Fibroblast of upper back skin (primary cell): ENCODE data around the gene SKIC8.
A peak's percentile ranks its signal among the peaks of the same experiment; 100 is the strongest.
"Not testable (repeated sequence)": the region's sequence is repeated elsewhere in the genome, so short reads cannot be mapped to it uniquely, and the experiment has no call there.

Experiments
- DNase-seq: peaks from one replicate; pipeline ENCODE4 v3.0.0-alpha.2; 2013

SKIC8 gene

DNA sequence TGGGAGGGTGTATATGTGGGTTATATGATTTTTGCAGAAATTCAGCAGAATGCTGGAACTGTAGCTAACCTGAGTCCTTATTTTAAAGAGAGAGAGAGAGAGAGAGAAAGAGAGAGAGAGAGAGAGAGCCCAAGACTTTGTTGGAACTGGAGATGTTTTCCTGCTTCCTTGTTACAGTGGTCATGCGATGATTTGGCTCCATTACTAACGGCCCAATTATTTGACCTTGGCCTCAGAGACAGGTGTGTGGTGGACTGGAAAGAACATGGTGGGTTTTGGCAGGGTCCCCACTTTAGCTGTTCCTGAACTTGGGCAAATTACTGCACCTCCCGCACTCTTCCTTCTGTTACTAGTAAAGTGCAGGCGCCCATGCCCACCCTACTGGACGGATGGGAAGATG, 50.3 kb downstream of the SKIC8 start:
- DNase-seq = no peak

DNA sequence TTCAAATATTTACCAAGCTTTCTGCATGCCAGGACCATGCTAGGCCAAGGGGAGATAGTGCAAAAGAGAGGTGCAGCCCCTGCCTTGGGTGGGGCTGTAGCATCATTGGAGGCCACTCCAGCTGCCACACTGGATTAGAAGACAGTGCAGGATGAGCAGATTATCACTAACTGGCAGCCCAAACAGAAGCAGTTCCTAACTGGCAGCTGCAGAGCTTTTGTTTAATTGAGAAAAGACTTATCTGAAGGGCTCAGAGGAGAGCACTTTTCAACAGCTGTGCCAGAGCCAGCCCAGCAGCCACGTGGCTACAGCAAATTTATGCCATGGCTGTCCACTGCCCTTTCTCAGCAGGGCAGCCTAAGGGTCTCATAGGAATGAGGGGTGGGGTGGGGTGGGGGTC, 51.5 kb downstream of the SKIC8 start:
- no peak for DNase-seq

DNA sequence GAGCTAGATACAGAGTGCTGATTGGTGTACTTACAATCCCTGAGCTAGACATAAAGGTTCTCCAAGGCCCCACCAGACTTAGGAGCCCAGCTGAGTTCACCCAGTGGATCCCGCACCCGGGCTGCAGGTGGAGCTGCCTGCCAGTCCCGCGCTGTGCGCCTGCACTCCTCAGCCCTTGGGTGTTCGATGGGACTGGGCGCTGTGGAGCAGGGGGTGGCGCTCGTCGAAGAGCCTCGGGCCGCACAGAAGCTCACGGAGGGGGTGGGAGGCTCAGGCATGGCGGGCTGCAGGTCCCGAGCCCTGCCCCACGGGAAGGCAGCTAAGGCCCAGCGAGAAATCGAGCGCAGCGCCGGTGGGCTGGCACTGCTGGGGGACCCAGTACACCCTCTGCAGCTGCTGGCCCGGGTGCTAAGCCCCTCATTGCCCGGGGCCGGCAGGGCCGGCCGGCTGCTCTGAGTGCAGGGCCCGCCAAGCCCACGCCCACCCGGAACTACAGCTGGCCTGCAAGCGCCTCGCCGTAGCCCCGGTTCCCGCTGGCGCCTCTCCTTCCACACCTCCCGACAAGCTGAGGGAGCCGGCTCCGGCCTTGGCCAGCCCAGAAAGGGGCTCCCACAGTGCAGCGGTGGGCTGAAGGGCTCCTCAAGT, 53.3 kb downstream of the SKIC8 start:
- DNase-seq = not testable (repeated sequence)

DNA sequence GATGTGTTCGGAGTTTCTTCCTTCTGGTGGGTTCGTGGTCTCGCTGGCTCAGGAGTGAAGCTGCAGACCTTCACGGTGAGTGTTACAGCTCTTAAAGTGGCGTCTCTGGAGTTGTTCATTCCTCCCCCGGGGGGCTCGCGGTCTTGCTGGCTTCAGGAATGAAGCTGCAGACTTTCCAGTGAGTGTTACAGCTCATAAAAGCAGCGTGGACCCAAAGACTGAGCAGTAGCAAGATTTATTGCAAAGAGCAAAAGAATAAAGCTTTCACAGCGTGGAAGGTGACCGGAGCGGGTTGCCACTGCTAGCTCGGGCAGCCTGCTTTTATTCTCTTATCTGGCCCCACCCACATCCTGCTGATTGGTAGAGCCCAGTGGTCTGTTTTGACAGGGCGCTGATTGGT, 54.0 kb downstream of the SKIC8 start:
- not testable (repeated sequence) for DNase-seq

DNA sequence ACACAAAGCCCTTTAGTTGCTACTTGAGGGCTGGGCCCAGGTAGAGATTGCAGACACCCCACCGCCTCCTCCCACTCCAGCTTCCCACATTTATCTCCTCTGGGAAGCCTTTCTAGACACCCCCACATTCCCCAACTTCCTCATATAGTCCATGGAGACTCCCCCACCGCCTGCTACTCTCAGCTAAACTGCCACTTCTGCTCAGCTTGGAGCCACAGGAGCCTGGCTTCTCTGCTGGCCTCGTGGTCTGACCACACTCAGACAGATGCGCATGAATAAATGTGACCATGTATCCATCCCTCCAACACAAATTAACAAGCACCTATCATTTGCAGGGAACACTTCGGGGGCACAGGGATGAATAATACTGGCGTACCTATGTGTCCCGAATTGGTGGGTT, 54.5 kb downstream of the SKIC8 start:
- DNase-seq = no peak

DNA sequence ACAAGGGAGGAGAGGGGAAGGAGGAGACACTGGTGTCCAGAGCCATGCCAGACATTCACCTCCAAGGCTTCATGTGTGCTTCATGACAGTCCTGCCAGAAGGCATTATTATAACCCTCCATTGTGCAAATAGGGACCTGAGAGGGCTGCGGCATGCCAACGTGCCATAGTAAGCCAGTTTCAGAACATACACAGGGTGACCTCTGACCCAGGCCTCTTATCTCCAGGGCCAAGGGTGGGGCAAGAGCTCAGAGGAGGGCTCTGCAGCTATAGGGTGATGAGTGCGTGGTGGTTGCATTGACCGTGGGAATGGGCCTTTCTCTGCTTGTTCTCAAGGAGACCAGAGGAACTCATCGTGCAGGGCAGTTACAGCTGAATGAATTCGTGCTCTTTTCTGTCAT, 55.3 kb downstream of the SKIC8 start:
- DNase-seq = no peak

DNA sequence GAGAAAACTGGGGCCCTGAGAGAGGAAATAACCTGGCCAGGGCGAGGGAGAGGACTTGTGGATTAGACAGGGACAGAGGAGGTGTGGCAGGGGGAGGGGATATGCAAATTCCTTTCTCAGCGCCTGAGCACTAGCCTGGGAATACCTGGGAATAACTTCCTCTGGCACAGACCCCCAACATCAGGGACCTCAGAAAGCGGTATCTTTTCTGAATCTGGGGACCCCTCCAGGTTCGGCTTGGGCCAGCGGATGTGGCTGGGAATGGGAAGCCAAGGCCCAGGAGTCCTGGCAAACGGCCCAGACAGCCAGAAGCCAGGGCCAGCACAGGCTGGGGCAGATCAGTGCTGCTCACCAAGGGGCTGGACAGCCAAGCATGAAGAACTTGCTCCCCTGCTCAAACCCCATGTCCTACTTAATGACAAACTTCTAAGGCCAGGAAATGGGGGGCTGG, 55.9 kb downstream of the SKIC8 start:
- peak; percentile 32 for DNase-seq

DNA sequence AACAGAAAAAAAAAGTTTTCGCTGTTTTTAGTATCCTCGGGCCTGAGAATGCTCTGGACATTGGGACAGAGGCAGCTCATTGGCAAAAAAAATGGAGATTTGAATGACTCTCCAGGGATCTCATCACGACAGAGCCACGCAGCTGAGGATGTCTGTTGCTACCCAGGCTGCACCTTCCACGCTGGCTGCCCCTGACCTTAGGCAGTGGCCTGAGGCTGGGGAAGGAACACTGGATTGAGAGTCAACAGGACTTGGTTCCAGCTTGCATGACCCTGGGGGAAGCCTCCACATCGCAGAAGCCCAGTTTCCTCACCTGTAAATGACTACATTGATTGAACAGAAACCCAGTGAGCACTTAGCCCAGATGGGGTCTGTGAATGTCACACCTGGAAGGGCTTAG, 56.4 kb downstream of the SKIC8 start:
- no peak for DNase-seq

DNA sequence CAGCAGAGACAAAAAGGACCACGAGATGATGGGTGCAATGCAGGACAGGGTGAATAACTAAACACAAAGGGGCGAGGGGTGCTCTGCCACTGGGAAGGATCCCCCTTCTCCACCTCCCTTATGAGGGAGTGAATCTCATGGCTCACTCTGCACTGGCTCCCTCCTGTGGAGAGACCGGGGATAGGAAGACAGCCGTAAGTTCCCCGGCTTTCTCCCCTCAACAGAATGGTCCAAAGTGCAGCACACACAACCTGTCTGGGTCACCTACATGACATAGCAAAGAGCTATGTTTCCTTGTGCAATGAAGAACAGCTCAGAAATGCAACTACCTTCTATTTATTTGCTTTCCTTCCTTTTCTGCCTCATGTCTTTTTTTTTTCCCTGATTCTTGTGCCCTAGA, 57.3 kb downstream of the SKIC8 start:
- no peak for DNase-seq

DNA sequence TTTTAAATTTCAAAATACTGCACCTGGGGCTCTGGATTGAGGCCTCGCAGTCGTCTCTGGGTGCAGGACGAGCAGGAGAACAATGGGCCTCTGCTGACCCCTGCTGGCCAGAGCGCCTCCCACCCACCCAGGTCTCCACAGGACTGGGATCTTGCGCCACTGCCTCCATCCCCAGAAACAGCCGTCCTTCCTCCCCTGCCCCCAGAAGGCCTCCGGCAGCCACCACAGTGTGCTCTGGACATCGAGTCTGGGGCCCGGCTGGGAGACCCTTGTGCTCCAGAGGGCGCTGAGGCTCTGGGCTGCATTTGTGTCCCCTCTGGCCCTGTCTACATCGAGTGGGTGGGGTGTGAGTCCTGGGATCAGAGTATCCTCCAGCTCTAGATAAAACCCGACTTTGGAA, 58.4 kb downstream of the SKIC8 start:
- peak; percentile 59 for DNase-seq

DNA sequence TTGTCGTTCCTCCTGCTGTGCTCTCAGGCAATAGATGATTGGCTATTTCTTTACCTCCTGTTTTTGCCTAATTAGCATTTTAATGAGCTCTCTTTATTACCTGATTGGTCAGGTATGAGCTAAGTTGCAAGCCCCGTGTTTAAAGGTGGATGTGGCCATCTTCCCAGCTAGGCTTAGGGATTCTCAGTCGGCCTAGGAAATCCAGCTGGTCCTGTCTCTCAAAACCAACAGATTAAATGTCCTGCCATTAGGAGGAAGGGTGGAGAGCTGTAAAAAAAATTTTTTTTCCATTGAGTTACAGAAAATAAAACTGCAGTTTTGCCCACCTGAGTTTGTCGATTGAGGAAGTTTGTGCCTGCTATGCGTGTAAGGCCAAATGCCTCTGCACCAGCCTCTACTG, 59.6 kb downstream of the SKIC8 start:
- no peak for DNase-seq

DNA sequence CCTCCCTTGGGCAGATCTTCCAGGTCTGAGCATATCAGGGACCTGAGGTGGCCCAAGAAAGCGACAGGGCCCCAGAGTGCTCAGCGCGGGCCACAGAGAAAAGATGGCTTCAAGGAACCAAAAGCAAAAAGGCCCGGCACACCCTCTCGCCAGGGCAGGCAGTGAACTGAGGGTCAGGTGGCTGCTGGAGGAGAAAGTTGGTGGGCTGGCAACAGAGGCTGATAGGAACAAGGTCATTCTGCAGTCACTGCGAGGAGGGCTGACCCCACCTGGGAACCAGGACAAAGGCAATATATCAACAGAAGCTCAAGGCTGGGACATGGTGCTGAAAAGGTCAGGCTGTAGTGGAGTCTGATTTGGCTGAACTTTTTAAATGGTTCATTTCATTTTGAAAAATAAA, 62.3 kb downstream of the SKIC8 start:
- no peak for DNase-seq

DNA sequence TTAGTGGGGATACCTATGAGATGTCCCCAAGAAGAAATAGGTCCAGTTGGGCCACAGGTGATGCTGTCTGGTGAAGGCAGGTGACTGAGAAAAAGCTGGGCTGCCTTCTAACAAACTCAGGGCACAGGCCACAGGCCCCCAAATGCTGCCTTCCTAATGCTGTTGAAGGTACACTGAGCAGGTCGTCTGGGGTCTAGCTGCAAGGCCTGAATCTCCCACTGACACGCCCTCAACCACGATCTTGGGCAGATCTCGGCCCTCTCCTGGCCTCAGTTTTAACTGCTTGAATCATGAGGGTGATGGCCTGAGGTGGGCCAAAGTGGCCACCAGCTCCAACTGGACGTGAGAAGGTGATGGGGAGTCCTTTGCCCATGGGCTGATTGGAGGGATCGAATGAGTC, 62.9 kb downstream of the SKIC8 start:
- no peak for DNase-seq

DNA sequence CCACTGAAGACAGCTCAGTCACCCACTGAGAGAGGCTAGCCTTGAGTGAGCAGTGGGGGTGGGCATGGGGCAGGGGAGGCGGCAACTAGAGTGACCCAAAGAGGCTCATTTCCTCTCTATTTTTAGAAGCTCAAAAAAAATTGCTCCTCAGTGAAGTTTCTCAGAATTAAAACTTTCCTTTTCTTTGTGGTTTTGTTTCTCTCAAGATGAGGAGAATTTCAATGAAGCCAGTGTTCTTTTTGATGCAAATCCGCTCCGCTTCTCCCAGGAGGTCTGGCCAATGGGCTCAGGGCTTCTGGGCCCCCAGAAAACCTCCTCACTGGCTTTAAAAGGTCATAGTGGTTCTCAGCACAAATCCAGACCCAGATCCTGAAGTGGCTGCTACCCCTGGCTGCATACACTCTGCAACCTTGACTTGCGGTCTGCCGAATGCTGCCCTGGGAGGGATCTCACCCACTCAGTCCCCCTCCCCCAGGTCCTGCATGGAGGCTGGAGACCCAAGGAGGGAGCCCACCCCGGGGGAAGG, 64.8 kb downstream of the SKIC8 start, which contains the start of gene ACSBG1:
ACSBG1 (minus strand) TSS at position 51 of the 526 bp plus-strand sequence. CDS start 64 bp downstream, outside the sequence.
- no peak for DNase-seq

DNA sequence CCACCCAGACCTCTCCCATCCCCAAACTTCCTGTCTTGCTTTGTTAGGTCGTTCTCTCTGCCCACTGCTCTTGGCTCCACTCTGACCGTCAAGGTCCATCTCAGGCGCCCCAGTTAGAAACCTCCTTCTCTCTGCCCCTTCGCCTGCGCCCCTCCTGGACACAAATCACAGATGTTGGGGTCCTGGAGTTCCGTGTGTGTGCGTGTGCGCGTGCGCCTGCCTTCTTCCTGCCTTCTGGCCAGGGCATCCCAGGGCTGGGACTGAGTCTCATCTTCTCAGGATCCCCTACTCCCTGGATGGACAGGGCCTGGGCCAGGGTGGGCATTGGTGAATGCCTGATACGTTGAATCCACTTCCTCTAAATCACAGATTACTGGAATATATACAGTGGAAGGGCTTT, 65.9 kb downstream of the SKIC8 start:
- no peak for DNase-seq
